ENCODE results near the gene SETD6. TPM values are rescaled to one million over a fixed set of nuclear protein-coding genes. Genes with fewer than 3 reads are reported as not detected.

The SETD6 gene
- total and polyA plus RNA-seq, 9 of the 15 experiments (the other 6 are each of a cell fraction or from before 2014, with no cell fraction given): 9.2 to 40.9 (median 19.8) TPM

DNA sequence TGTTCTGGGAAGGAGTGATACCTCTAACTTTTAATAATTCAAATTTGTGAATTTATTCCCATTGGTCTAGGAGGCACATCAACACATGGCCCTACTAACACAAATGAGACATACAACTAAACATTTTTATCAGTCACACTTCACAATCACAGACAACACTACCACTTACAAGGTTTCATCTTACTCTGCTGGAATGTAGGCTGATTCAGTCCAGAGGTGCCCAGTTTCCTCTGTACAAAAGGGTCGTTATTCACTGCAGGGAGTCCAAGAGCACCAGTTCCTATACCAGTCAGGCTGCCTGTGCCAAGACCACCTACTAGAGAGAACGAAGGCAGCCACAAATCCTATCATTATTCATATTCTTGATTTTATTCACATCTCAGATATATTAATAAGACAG, 41.4 kb downstream of the SETD6 start:
- ATAC-seq (no peak), FAIRE-seq (no peak), DNase-seq (ENCODE audit: extremely low read depth in 1 of 4, low spot score in 3 of 4) (no peak)
- in situ Hi-C loops (cut with MboI): no loop called here
- H3K36me3 ChIP-seq (ENCODE audit: control insufficient read depth, insufficient read depth, low read length): peaks cover 96% of the 10 kb centered on the region
- H3K9me1 ChIP-seq (ENCODE audit: control insufficient read depth, insufficient read depth, low read length): no peaks in the 10 kb centered on the region
- POLR2A ChIA-PET: no interaction called here
- WGBS (ENCODE audit: insufficient coverage, low coverage, missing lambda C conversion rate): 93% methylated on average over 2 of the region's 2 CpGs
- intact Hi-C loops (cut with micrococcal nuclease): no loop called here
- no peak overlapping the region for H3K27ac ChIP-seq (ENCODE audit: extremely low read depth, low read depth, low read length)
- no peaks in the 10 kb centered on the region for H3K9me3 ChIP-seq (replicated peaks; ENCODE audit: control insufficient read depth, insufficient read depth, low read depth, low read length)
- H4K20me1 ChIP-seq (replicated peaks; ENCODE audit: control insufficient read depth, insufficient read depth, low read length): no peaks in the 10 kb centered on the region
- no peaks in the 10 kb centered on the region for H3K4me1 ChIP-seq (replicated peaks in 1 of 2; ENCODE audit: control insufficient read depth in 2 of 2, insufficient read depth in 2 of 2, low read length in 2 of 2)
- H3K4me2 ChIP-seq (ENCODE audit: insufficient read depth, low read length): no peak overlapping the region
- H3K4me3 ChIP-seq: no peak overlapping the region
- CTCF ChIA-PET (ENCODE audit: low intra/inter-chr PET ratio): no interaction called here
- H2AFZ ChIP-seq (ENCODE audit: low read depth, low read length): no peak overlapping the region
- no TSS peak for BruUV-seq (replicated peaks)
- peaks cover 13% of the 10 kb centered on the region; the same call in 2 of the 3 replicates for H3K79me2 ChIP-seq (ENCODE audit: control insufficient read depth, insufficient read depth, low read length)
- no peak for TF ChIP-seq SP2 (IDR thresholded peaks at IDR 0.05; ENCODE audit: extremely low read depth, low read depth, low read length, poor library complexity, severe bottlenecking)
- TF ChIP-seq, protein P1, sequence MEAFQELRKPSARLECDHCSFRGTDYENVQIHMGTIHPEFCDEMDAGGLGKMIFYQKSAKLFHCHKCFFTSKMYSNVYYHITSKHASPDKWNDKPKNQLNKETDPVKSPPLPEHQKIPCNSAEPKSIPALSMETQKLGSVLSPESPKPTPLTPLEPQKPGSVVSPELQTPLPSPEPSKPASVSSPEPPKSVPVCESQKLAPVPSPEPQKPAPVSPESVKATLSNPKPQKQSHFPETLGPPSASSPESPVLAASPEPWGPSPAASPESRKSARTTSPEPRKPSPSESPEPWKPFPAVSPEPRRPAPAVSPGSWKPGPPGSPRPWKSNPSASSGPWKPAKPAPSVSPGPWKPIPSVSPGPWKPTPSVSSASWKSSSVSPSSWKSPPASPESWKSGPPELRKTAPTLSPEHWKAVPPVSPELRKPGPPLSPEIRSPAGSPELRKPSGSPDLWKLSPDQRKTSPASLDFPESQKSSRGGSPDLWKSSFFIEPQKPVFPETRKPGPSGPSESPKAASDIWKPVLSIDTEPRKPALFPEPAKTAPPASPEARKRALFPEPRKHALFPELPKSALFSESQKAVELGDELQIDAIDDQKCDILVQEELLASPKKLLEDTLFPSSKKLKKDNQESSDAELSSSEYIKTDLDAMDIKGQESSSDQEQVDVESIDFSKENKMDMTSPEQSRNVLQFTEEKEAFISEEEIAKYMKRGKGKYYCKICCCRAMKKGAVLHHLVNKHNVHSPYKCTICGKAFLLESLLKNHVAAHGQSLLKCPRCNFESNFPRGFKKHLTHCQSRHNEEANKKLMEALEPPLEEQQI (IDR thresholded peaks at IDR 0.05): no peak
- TF ChIP-seq, protein P2, sequence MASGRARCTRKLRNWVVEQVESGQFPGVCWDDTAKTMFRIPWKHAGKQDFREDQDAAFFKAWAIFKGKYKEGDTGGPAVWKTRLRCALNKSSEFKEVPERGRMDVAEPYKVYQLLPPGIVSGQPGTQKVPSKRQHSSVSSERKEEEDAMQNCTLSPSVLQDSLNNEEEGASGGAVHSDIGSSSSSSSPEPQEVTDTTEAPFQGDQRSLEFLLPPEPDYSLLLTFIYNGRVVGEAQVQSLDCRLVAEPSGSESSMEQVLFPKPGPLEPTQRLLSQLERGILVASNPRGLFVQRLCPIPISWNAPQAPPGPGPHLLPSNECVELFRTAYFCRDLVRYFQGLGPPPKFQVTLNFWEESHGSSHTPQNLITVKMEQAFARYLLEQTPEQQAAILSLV (tag; IDR thresholded peaks at IDR 0.05): no peak
- TF ChIP-seq, protein P3, sequence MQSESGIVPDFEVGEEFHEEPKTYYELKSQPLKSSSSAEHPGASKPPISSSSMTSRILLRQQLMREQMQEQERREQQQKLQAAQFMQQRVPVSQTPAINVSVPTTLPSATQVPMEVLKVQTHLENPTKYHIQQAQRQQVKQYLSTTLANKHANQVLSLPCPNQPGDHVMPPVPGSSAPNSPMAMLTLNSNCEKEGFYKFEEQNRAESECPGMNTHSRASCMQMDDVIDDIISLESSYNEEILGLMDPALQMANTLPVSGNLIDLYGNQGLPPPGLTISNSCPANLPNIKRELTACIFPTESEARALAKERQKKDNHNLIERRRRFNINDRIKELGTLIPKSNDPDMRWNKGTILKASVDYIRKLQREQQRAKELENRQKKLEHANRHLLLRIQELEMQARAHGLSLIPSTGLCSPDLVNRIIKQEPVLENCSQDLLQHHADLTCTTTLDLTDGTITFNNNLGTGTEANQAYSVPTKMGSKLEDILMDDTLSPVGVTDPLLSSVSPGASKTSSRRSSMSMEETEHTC (IDR thresholded peaks at IDR 0.05): no peak
- TF ChIP-seq FOXK2 (conservative IDR thresholded peaks at IDR 0.05 in 1 of 2, IDR thresholded peaks at IDR 0.05 in 1 of 2; ENCODE audit: low read depth in 2 of 2): no peak
- no peak for TF ChIP-seq SAFB (IDR thresholded peaks at IDR 0.05; ENCODE audit: borderline replicate concordance, low read depth, low read length)
- TF ChIP-seq C11orf30 (IDR thresholded peaks at IDR 0.05; ENCODE audit: low read depth): no peak
- TF ChIP-seq ZNF239 (CRISPR knock-in tag; IDR thresholded peaks at IDR 0.05): no peak
- no peak for TF ChIP-seq XRCC4 (IDR thresholded peaks at IDR 0.05; ENCODE audit: extremely low read depth, insufficient read depth, insufficient read length)
- no peak for TF ChIP-seq TAL1 (IDR thresholded peaks at IDR 0.05)
- no peak for TF ChIP-seq TRIM28 (IDR thresholded peaks at IDR 0.05)
- TF ChIP-seq ZNF184 (CRISPR knock-in tag; IDR thresholded peaks at IDR 0.05): no peak
- TF ChIP-seq, protein P4, sequence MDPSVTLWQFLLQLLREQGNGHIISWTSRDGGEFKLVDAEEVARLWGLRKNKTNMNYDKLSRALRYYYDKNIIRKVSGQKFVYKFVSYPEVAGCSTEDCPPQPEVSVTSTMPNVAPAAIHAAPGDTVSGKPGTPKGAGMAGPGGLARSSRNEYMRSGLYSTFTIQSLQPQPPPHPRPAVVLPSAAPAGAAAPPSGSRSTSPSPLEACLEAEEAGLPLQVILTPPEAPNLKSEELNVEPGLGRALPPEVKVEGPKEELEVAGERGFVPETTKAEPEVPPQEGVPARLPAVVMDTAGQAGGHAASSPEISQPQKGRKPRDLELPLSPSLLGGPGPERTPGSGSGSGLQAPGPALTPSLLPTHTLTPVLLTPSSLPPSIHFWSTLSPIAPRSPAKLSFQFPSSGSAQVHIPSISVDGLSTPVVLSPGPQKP (CRISPR knock-in tag; IDR thresholded peaks at IDR 0.05): no peak
- no peak overlapping the region for H3K9ac ChIP-seq (ENCODE audit: insufficient read depth in 1 of 2, low read depth in 2 of 2, low read length in 2 of 2)
- H3K27me3 ChIP-seq (ENCODE audit: control insufficient read depth in 2 of 2, insufficient read depth in 2 of 2, low read length in 2 of 2): no peaks in the 10 kb centered on the region
